Smooth muscle cell of trachea (primary cell): ENCODE measurements around the gene CDK5RAP2. TPM values are rescaled to one million over a fixed set of nuclear protein-coding genes. Genes with fewer than 3 reads are reported as not detected.

Source experiments
- total RNA-seq: library from RNA; depleted of rRNA; stranded (reverse); fragments of >200 nt; gene quantifications from 2 replicates; pipeline ENCODE4 v1.2.1, GENCODE V29; 2014

The CDK5RAP2 gene
- total RNA-seq, result 32.6 and 40.9 TPM in 2 replicates

GRCh38 chr9:120580051-120580896 lies at the start of gene CDK5RAP2:
Gene CDK5RAP2 (minus strand): TSS chr9:120580167. CDS start chr9:120579978, 189 bp downstream.

Other genes with a start within 250 kb of the CDK5RAP2 start
- gene MEGF9, start 134.3 kb upstream of the CDK5RAP2 start, total RNA-seq, result 12.9 and 18.5 TPM in 2 replicates
- 36.4 and 37.1 TPM in 2 replicates for gene FBXW2, start 213.2 kb upstream of the CDK5RAP2 start, total RNA-seq